Eye (tissue), 1 donor: ENCODE results near the gene CUX1.

ENCODE experiments used
- DNase-seq: peaks from one replicate; pipeline ENCODE4 v3.0.0-alpha.2; 2015

The CUX1 gene

DNA sequence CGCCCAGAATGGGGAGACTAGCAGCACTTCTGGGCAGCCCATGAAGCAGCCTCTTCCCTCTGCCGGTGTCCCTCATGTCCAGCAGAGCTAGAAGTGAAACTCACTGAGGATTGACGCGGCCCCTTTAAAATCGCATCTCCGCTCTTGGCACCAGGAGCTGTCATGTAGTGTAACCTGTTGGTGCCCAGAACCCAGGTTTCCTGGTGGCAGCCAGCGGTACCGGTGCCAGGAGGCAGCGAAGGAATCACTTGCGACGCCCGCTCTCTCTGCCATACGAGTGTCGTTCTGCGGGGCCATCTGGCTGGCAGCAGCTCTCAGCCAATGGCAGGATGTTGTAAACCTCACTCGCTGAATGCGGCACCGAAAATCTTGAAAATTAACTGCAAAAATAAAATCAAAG, 82.7 kb downstream of the CUX1 start:
- no peak for DNase-seq

DNA sequence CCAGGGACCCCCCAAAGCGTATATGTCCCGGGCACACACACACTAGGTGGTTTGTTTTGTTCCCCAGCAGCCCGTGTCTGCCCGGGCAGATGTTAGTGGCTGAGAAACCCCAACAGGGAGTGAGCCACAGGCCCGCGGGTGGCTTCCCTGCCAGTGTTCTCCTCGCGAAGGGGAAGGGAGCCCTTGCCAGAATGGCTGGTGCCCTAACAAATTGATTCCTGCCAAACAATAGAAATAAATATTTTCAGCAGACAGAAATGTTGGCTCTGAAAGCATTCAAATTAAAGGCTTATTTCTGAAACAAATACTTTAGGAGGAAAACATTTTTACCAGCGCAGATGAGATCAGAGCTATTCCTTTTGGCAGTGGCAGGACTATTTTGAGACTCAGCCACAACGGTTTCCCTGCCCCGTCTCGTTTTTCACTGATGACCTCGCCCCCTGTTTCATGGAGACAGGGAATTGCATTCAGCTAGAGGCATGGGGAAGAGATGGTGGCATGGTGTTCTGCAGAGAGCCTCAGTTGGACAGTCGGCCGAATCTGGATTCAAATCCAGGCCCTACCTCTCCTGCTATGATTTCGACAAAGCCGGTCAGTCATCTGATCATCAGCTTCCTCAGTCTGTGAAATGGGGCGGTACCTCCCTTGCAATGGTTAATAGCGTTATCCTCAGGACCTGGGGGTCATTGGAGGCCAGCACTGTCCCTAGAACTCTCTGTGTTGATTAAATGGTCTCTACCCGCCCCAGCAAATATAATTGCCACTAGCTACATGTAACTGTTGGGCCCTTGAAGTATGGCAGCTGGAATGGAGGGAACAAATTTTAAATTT, 84.5 kb downstream of the CUX1 start:
- peak; percentile 21 for DNase-seq

DNA sequence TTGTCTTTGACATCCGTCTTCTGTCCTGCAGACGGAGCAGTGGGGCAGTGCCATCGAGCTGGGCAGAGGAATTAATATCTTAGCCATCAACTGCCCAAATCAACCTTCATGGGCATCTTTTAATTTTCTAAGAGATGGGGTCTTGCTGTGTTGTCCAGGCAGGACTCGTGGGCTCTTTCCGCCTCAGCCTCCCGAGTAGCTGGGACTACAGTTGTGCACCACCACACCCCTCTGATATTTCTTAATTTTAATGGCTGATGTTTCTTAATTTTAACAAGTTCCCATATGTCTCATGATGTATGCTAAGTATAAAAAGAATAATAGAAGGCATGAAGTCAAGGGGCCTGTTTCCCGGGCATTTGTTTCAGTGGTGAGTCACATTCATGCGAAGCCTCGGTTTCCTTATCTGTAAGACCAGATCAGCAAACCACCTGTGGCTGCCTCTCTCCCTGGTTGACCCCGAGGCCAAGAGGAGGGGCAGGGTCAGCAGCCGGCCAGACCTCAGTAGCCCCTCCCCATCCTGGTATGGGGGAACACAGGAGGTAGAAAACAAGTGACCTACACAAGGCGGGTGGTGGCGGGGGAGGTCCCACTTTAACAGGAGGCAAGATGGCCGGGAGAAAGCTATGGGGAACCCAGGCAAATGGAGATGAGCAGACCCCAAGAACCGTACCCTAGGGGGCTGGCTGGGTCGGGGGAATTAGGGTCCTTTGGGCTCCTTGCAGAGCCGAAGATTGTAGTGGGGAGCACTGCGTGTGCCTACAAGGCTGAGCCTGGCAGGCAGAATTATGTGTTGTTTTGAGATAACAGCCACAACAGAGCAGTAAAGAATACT, 85.5 kb downstream of the CUX1 start:
- no peak for DNase-seq

DNA sequence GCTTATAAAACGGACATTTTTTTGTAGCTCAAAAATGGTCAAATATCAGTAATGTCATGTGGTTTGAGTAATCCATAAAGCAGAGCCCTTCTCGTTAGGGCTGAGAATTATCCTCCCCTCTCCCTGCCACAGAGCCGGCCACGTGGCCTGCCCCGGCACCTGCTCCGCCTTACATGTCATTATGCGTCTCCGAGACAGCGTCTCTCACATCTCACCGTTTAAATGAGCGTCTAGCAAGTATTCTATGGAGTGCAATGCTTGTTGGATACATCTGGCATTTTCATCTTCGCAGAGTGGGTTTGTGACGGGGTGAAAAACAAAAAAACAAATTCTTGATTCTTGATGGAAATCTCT, 86.1 kb downstream of the CUX1 start:
- peak; percentile 17 for DNase-seq

DNA sequence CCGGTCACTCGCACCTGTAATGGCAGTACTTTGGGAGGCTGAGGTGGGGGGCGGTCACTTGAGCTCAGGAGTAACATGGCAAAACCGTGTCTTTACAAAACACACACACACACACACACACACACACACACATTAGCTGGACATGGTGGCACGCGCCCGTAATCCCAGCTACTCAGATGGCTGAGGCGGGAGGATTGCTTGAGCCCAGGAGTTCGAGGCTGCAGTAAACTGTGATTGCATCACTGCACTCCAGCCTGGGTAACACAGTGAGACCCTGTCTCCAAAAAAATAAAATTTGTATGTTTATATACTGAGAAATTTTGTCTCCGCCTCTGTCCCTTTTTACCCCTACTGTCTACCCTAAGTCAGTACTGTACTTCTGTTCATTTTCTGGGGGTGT, 86.6 kb downstream of the CUX1 start:
- DNase-seq, result no peak

DNA sequence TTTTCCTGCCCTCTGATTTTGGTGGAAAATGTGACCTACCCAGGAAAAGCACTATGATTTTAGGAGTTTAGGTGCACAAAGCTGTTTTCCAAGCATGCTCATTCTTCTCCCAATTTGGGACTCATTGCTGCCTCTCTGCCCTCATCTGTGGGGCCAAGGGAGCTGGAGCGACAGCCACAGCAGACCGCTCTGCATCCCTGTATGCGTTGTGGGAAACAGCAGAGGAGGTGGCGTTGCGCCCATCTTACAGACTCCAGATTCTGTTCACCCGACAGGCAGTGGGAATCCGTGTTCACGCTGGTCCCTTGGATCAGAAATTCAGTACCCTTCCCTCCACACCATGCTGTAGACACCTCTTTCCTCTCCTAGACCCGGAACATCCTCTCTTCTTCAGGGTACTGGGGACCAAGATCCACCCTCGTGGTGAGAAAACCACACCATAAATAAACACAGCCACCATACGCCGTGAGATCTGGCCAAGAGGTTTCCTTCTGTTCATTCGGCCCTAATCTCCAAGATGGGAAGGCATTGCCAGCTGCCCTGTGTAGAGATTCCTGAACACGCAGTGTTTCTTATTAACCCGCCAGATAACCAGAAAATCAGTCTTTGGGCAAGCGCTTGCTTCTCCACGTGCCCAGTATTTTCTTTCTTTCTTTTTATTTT, 87.9 kb downstream of the CUX1 start:
- DNase-seq, result no peak

DNA sequence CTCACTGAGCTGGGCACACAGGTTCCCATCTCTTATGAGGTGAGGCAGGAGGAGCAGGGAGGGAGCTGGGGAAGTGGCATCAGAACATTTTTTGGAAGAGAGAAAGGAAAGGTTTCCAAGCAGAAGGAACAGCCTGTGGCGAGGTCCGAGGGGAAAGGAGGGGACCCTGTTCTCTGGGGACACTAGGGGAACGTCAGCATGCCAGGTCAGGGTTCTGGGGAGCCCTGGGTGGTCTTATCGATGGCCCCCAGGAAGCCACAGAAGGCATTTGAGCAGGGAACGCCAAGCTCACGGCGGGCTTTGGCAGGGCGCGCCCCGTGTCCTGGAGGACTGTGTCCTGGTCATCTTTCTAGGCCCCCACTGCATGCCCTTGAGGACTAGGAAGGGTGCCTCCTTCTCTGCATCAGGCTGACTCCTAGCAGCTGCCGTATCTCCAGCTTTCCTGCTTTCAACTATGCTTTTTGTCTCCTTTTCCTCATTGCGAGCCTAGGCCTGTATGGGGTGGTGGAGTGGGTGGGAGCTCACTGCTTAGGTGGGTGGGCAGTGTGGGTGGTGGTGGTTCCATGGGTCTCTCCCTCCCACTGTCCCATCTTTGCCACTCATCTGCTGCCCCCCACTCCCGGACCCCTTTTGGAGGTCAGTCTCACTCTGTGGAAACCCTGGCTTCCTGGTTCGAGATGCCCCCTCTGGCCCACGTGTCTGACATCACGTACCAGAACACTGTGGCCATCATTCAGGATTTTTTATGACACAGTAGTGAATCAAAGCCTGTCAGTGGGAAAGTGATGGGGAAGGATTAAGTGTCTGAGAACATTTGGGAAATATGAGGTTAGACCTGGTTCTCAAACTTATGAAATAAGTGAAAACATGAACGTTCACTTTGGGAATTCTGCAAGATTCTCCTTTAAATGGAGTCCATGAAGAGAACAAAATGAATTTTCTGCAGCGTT, 89.1 kb downstream of the CUX1 start:
- DNase-seq, result no peak

DNA sequence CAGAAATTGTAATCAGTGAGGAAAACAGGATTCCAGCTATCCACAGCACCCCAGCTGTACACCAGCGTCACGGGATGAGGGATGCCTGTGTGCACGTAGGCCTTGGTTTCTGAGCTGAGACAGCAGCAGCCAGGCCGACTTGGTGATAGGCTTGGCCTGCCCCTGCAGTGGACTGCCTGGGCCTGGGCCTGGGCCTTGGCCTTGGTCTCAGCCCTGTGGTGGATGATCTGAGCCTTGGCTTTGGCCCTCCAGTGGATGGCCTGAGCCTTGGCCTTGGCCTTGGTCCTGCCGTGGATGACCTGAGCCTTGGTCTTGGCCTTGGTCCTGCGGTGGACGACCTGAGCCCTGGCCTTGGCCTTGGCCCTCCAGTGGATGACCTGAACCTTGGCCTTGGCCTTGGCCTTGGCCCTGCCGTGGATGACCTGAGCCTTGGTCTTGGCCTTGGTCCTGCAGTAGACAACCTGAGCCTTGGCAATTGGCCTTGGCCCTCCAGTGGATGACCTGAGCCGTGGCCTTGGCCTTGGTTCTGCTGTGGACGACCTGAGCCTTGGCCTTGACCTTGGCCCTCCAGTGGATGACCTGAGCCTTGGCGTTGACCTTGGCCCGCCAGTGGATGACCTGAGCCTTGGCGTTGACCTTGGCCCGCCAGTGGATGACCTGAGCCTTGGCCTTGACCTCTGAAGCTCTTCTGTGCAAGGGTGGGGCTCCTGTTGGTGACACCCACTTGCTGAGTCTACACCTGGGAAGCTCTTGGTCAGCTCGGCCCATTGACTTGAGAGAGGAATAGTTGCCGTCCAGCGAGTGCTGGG, 93.8 kb downstream of the CUX1 start:
- no peak for DNase-seq

DNA sequence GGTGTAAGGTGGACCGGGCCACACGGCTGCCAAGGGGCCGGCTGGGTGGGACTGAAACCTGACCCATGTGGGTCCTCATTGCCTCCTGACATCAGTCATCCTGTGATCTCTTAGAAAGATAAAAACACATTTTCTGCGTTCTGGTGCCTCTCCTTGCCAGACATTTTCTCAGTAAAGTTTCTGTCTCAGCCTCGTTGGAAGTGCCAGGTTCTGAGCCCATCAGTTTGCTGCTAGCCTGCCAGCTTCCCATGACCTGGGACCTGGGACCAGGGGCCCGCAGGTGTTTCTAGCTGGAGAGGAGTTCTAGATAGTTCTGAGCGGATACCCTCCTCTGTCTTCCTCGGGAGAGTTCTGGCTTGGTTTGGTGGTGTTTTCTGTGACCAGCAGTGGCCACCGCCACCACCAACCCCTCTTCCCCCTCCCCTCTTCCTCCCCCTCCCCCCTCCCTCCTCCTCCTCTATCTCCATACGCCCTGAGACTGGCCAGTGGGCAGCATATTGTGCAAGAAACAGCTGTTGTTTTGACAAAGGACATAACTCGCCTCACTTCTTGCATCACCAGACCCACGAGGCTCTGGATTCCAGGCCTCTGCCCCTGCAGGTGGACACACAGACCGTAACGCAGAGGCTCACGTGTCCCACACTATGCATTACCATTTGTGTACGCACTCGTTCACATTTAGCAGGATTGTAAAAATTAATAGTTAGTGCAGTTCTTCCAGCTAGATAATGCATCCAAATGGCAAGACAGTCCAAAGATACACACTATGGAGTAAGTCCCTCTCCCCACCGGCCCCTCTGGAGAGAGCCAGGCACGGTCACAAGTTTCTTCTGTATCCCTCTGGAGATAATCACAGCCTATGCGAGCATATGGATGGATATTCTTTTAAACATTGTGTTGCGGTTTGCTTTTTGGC, 94.6 kb downstream of the CUX1 start:
- DNase-seq, result peak; percentile 71

DNA sequence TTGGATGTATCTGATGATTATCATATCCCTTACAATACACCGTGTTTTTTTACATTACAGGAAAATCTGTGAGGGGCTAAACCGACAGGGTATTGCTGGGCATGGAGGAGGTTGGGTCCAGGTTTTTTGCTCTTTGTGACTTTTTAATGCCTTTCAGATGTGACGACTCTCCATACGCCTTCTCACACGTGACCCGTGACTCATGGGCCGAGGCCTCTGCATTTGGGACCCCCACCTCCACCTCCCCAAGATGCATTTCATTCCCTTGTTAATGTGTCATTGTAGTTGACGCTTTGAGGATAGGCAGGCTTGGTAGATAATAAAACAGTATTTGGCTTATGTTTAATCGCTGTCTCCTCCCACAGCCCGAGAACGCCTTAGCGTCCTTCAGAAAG, 95.3 kb downstream of the CUX1 start:
- no peak for DNase-seq

DNA sequence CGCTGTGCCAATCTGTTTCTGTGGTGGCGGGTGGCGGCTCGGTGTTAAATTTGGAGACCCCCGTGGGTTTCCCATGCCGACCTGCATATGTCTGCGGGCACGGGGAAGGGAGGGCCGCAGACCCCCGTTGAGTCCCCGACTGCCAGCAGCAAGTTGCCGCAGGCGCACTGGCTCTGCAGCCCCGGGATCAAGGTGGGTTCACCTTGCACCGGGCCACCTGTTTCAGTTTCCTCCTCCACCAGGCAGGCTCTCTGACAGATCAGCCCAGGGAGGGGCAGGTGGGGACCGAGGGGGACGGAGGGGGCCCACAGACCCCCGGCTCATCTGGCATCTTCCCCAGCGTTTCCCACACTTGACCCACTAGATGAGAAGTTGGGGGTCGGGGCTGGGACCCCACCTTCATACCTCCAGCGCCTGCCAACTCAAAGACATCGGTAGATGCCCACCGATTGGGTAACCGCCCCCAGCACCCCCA, 95.9 kb downstream of the CUX1 start:
- DNase-seq, result no peak

DNA sequence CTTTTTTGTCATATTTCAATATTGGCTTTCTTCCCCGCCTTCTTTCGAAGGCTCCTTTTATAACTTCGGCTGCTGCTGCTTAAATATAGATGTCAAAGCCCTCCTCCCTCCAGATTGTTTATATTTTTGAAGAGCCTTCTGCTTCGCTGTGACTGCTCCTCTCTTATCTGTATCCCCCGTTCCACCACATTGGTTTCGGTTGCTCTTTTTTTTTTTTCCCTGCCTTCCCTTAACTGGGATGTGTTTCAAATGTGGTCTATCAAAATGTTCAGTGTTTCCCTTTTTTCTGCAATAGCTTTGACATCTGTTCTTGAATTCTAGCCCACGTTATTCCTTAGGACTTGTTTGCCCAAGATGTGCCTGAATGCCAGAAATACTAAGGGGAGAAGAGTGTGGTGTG, 96.4 kb downstream of the CUX1 start:
- no peak for DNase-seq

DNA sequence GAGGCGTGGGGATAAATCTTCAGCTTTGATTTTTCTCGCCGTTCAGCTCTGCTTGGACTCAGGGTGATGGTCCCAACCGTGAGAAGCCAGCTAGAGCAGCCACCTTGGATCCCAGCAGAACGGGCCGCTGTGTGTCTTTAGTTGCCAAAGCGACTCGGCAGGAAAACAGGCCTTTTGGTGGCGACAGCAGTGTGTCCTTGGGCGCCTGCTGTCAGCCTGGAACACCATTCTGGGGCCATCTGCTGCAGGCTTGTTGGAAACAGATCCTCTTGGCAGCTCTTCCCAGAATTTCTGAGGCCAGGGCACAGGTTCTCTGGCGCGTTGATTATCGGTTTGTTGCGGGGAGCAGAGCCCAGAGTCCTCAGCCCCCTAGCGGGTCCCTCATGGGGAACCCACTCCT, 97.6 kb downstream of the CUX1 start:
- DNase-seq, result no peak

DNA sequence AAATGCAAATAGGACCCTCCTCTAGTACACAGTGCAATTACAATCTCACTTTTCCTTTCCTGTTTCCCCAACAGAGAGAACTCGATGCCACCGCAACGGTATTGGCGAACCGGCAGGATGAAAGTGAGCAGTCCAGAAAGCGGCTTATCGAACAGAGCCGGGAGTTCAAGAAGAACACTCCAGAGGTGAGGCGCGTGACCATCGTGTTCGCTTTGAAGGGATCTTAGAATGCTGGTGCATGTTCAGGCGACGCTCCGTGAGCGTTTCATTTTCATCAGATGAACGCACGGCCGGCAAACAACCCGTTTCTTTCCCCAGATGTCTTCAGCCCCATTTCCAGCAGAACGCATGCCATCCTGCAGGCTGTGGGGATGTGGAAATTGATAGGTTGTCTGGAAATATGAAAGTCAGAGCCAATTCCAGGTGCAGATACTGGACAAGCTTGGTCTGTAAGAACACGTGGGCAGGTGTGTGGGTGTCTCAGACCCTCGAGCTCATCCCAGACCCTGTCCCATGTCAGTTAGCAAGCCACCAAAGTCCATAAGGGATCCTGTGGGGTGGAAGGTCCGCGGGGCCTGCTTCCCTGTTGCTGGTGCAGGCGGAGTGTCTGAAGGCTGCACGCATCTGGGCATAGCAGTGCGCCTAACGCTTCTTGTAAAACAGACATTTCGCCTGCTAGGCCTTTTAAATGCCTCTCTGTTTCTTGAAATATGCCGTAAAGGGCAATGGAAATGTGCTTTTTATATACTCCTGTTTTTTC, 98.8 kb downstream of the CUX1 start:
- DNase-seq, result no peak

DNA sequence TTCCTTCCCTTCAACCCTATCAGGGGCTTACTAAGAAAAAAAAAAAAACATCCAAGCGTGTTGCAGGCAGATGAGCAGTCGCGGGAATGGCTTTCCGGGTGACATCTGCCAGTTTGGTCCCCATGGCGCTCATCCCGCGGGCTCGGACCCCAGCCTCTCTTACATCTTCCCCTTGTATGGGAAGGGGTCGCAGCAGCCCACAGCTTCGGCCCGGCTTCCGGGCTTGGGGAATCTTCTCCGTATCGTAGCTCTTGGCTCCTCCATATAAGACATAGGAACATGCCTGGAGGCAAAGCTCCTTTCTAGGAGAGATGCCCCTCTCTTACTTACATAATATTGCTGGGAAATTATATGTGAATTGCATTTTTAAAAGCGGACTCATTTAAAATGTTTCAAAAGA, 99.5 kb downstream of the CUX1 start:
- DNase-seq, result no peak

DNA sequence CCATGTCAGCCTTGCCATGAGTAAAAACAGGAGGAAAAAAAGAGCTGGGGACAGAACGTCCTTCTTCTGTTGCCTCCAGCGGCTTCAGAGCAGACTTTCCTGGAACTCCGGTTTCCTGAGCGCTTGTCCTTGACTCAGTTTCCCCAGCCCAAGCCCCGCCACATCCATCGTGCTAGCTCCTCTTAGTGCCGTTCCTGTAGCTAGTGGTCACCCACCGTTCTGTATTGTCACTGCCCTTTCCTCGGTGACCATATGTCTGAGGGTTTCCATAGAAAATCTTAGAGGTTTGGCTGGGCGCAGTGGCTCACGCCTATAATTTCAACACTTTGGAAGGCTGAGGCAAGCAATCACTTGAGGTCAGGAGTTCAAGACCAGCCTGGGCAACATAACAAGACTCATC, 100.1 kb downstream of the CUX1 start:
- no peak for DNase-seq

DNA sequence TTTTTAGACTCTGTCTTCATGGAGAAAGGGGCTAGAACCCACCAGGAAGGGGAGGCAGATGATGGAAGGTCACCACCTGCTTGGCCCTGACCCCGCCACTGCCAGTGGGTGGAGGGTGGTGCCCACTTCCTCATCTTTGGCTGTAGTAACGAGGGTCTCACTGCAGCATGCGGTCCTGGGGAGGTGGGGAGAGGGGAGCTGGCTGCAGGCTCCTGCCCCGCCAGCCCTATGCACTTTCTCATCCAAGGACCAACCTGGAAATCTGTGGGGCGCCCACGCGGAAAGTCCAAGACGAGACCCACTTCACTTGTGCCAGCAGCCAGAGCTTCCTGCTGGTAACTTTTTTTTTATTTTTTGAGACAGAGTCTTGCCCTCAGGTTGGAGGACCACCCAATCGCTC, 101.0 kb downstream of the CUX1 start:
- DNase-seq, result no peak

DNA sequence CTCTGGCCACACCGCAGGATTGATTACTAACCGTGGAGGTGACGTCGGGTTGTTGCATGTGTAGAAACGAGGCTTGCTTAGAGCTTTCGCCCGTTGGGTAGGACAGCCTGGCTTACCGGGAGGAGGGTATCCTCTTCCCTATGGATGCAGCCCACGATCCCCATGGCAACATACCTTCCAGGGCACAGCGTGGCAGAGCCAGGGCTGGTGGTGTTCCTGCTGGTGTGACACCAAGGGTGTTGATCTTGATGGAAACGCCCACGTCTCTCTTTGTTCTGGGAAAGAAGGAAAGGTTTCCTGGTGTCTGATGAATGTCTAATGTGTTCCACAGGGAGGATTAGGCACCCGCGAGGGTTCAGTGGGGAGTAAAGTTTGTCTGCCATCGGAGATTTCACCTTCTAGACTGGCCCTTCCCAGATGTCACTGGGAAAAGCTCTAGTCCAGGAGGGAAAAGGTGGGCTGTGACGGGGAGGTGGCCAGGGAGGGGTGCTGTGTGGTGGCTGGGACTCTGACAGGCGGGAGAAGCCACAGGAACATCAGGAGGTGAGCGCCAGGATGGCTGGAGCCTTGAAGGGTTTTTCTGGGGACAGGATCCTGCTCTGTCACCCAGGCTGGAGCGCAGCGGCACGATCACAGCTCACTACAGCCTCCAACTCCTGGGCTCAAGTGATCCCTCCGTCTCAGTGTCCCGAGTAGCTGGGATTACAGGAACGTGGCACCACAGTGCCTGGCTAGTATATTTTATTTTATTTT, 102.1 kb downstream of the CUX1 start:
- no peak for DNase-seq

DNA sequence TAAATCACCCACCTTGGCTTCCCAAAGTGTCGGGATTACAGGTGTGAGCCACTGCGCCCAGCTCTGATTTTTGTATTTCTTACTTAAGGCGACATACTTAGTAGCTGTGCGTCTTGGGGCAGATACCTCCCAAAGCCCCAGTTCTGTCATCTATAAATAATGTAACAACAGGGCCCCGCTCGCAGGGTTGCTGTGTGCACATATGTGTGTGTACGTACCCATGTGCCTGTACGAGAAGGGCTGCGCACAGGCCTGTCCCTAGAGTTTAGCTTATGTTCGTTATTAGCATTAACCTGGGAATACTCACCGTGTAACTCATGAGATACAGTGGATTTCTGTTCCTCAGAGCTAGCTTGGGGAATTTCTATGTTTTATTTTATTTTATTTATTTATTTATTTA, 103.6 kb downstream of the CUX1 start:
- no peak for DNase-seq
